22Rv1 (cell line): ENCODE results near the gene QSOX1.

Experiments used
- H3K27ac ChIP-seq: fragments of 450-650 bp; 2 replicates; pipeline ENCODE4 v1.5.1; 2017
- CTCF ChIP-seq: fragments of 450-650 bp; IDR thresholded peaks from 2 replicates; pipeline ENCODE4 v1.5.1; 2017; ENCODE audit warnings: mild to moderate bottlenecking
- ZFX ChIP-seq: fragments of 450-650 bp; IDR thresholded peaks from 2 replicates; pipeline ENCODE4 v1.6.1; 2017; ENCODE audit warnings: antibody characterized with exemption, borderline replicate concordance

QSOX1 gene

GRCh38 chr1:180185281-180185680 lies 30.6 kb downstream of the QSOX1 start:
- TF ChIP-seq CTCF: no peak
- TF ChIP-seq ZFX: no peak

GRCh38 chr1:180185971-180186645 lies 31.4 kb downstream of the QSOX1 start:
- TF ChIP-seq ZFX: no peak
- no peak overlapping the region for H3K27ac ChIP-seq

More at GRCh38 chr1:180185281-180185680, 30.6 kb downstream of the QSOX1 start:
- no peak overlapping the region for H3K27ac ChIP-seq

GRCh38 chr1:180186831-180187230 lies 32.2 kb downstream of the QSOX1 start:
- no peak overlapping the region for H3K27ac ChIP-seq
- TF ChIP-seq ZFX (no peak), CTCF (no peak)

GRCh38 chr1:180187626-180188025 lies 33.0 kb downstream of the QSOX1 start:
- H3K27ac ChIP-seq: no peak overlapping the region
- no peak for TF ChIP-seq CTCF
- no peak for TF ChIP-seq ZFX

- no peak overlapping the region for H3K27ac ChIP-seq
- no peak for TF ChIP-seq ZFX
- TF ChIP-seq CTCF: peak; percentile 97
These were observed 33.4 kb downstream of the QSOX1 start for GRCh38 chr1:180188091-180188506.

- TF ChIP-seq ZFX: no peak
- TF ChIP-seq CTCF: no peak
These were observed 34.1 kb downstream of the QSOX1 start for GRCh38 chr1:180188684-180189175.

GRCh38 chr1:180190091-180190490 lies 35.4 kb downstream of the QSOX1 start:
- TF ChIP-seq CTCF (no peak), ZFX (no peak)
- H3K27ac ChIP-seq: no peak overlapping the region

More at GRCh38 chr1:180188684-180189175, 34.1 kb downstream of the QSOX1 start:
- H3K27ac ChIP-seq: no peak overlapping the region
